Amniotic epithelial cell (primary cell): Measurements from ENCODE around the gene RBM34.
A peak's percentile ranks its signal among the peaks of the same experiment; 100 is the strongest.
"Not testable (repeated sequence)": the region's sequence is repeated elsewhere in the genome, so short reads cannot be mapped to it uniquely, and the experiment has no call there.

ENCODE experiments used
- DNase-seq: peaks from one replicate; pipeline ENCODE4 v3.0.0-alpha.2; 2010; ENCODE audit warnings: low read depth

RBM34 gene

GRCh38 chr1:235160957-235161684 lies at the start of gene RBM34:
Gene RBM34, minus strand, starts transcription at chr1:235161250. Its CDS starts 24 bp downstream, at chr1:235161226.
- peak; percentile 89 for DNase-seq

- DNase-seq, result no peak
Observed at GRCh38 chr1:235207209-235207565, 46.1 kb upstream of the RBM34 start.

GRCh38 chr1:235206533-235207208 lies 45.6 kb upstream of the RBM34 start:
- DNase-seq, result peak; percentile 26

- DNase-seq, result no peak
Observed at GRCh38 chr1:235205687-235206086, 44.6 kb upstream of the RBM34 start.

GRCh38 chr1:235203428-235203827 lies 42.4 kb upstream of the RBM34 start:
- DNase-seq, result no peak

- DNase-seq, result not testable (repeated sequence)
Observed at GRCh38 chr1:235202447-235202846, 41.4 kb upstream of the RBM34 start.

GRCh38 chr1:235199441-235199840 lies 38.4 kb upstream of the RBM34 start:
- DNase-seq, result peak; percentile 53

GRCh38 chr1:235190431-235190830 lies 29.4 kb upstream of the RBM34 start:
- DNase-seq, result no peak

GRCh38 chr1:235187316-235187715 lies 26.3 kb upstream of the RBM34 start:
- no peak for DNase-seq

GRCh38 chr1:235181561-235182245 lies 20.7 kb upstream of the RBM34 start:
- DNase-seq, result no peak

- no peak for DNase-seq
Observed at GRCh38 chr1:235180916-235181460, 19.9 kb upstream of the RBM34 start.

GRCh38 chr1:235176486-235176885 lies 15.4 kb upstream of the RBM34 start:
- DNase-seq, result no peak

- peak; percentile 6 for DNase-seq
Observed at GRCh38 chr1:235169986-235170385, 8.9 kb upstream of the RBM34 start.

- no peak for DNase-seq
Observed at GRCh38 chr1:235168375-235168774, 7.3 kb upstream of the RBM34 start.

GRCh38 chr1:235161685-235162327 lies 756 bp upstream of the RBM34 start:
- no peak for DNase-seq

- DNase-seq, result peak; percentile 67
Observed at GRCh38 chr1:235160383-235160956, 580 bp downstream of the RBM34 start.

- DNase-seq, result not testable (repeated sequence)
Observed at GRCh38 chr1:235159930-235160329, 1.1 kb downstream of the RBM34 start.

- DNase-seq, result not testable (repeated sequence)
Observed at GRCh38 chr1:235159284-235159683, 1.8 kb downstream of the RBM34 start.

- DNase-seq, result no peak
Observed at GRCh38 chr1:235158680-235159079, 2.4 kb downstream of the RBM34 start.

- no peak for DNase-seq
Observed at GRCh38 chr1:235157150-235157549, 3.9 kb downstream of the RBM34 start.

- no peak for DNase-seq
Observed at GRCh38 chr1:235156740-235157139, 4.3 kb downstream of the RBM34 start.

- no peak for DNase-seq
Observed at GRCh38 chr1:235156265-235156664, 4.8 kb downstream of the RBM34 start.
